ENCODE results near the gene TGOLN2. TPM values are rescaled to one million over a fixed set of nuclear protein-coding genes. Genes with fewer than 3 reads are reported as not detected.
A peak's percentile ranks its signal among the peaks of the same experiment; 100 is the strongest.

Gene TGOLN2
- 106 TPM for total RNA-seq (2013)
- polyA plus RNA-seq (100 to 1,000 TPM in 2 of 3 donors, 10 to 100 TPM in 1; 68.2 to 157 (median 111) TPM), polyA minus RNA-seq (107 and 155 TPM in 2 replicates), total RNA-seq (136 to 359 (median 238) reads per million in 11 experiments)

- TF ChIP-seq, protein P1, sequence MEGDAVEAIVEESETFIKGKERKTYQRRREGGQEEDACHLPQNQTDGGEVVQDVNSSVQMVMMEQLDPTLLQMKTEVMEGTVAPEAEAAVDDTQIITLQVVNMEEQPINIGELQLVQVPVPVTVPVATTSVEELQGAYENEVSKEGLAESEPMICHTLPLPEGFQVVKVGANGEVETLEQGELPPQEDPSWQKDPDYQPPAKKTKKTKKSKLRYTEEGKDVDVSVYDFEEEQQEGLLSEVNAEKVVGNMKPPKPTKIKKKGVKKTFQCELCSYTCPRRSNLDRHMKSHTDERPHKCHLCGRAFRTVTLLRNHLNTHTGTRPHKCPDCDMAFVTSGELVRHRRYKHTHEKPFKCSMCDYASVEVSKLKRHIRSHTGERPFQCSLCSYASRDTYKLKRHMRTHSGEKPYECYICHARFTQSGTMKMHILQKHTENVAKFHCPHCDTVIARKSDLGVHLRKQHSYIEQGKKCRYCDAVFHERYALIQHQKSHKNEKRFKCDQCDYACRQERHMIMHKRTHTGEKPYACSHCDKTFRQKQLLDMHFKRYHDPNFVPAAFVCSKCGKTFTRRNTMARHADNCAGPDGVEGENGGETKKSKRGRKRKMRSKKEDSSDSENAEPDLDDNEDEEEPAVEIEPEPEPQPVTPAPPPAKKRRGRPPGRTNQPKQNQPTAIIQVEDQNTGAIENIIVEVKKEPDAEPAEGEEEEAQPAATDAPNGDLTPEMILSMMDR (IDR thresholded peaks at IDR 0.05): no peak
- Histone ChIP-seq H3K79me2 (ENCODE audit: insufficient read depth, low read length) (peaks cover 58% of the 10 kb centered on the region), H3K4me2 (replicated peaks; ENCODE audit: extremely low read depth, low read length, poor library complexity, severe bottlenecking) (peak within 1 kb of the TSS; percentile 94), H3K4me3 (replicated peaks in 1 of 3; ENCODE audit: low read depth in 2 of 3, low read length in 3 of 3) (peak within 1 kb of the TSS; percentile 52 to 97 (median 72)), H3K36me3 (replicated peaks in 1 of 2; ENCODE audit: control insufficient read depth in 1 of 2, insufficient read depth in 2 of 2, low read length in 2 of 2) (peaks cover 16 to 19% of the 10 kb centered on the region in 2 donors), H2AFZ (ENCODE audit: insufficient read depth, low read depth, low read length, poor library complexity, severe bottlenecking) (peak within 1 kb of the TSS; percentile 88), H3K9me3 (replicated peaks in 1 of 2; ENCODE audit: control insufficient read depth in 1 of 2, insufficient read depth in 1 of 2, low read length in 2 of 2) (no peaks in the 10 kb centered on the region), H3K9ac (ENCODE audit: insufficient read depth, low read length, poor library complexity, severe bottlenecking) (peak within 1 kb of the TSS; percentile 91), H3K4me1 (ENCODE audit: control insufficient read depth in 1 of 2, insufficient read depth in 2 of 2, low read length in 2 of 2) (peaks cover 46 to 53% of the 10 kb centered on the region in 2 donors), H3K27me3 (ENCODE audit: control insufficient read depth in 2 of 2, insufficient read depth in 2 of 2, low read length in 2 of 2) (no peaks in the 10 kb centered on the region), H4K20me1 (ENCODE audit: insufficient read depth, low read length) (peaks cover 35% of the 10 kb centered on the region), H3K27ac (ENCODE audit: low read depth in 1 of 2, low read length in 2 of 2) (peak within 1 kb of the TSS; percentile 98 to 99)
- H3K9me3 Mint-ChIP-seq: no peaks in the 10 kb centered on the region
- peaks cover 21 to 26% of the 10 kb centered on the region in 2 donors for H3K36me3 Mint-ChIP-seq
- intact Hi-C loops (cut with micrococcal nuclease): loop anchor here in 1 of 2 donors (2.0 to 10.0 kb wide), 2 partner anchors 27 to 77 kb away; partner anchors contain the start of genes ELMOD3 and RETSAT
- H3K4me3 Mint-ChIP-seq: peak within 1 kb of the TSS; percentile 98 to 100
- peak within 1 kb of the TSS; percentile 97 to 100 (median 100) for H3K27ac Mint-ChIP-seq
- under 1% methylated on average over 56 of the region's 57 CpGs for WGBS (ENCODE audit: insufficient coverage)
- peaks cover 46% of the 10 kb centered on the region for H3K4me1 Mint-ChIP-seq
- peak; percentile 89 to 92 (median 91) for DNase-seq
- peaks cover 0 to 2% (median 0%) of the 10 kb centered on the region in 3 donors for H3K27me3 Mint-ChIP-seq (ENCODE audit: low read depth in 3 of 3)
Measured at GRCh38 chr2:85327822-85328617, at the start of gene TGOLN2. Gene TGOLN2, minus strand, starts transcription at chr2:85327989. Its CDS starts 27 bp downstream, at chr2:85327962.

DNA sequence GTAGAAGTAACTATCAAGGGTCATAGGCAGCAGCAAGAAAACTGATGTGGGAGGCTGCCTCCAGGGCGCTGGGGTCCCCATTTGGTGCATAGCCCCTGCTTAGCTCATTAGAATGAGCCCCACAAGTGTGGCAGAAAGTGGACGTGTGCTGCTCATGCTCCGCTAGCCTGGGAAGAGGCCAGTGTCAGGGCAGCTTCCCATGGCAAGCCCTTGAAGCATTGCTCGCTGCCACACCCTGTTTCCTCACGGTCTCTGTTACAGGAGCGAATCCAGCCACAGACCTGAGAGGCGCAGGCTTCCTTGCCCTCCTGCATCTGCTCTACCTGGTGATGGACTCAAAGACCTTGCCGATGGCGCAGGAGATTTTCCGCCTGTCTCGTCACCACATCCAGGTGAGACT lies 49.3 kb upstream of the TGOLN2 start:
- H3K27me3 ChIP-seq (ENCODE audit: control insufficient read depth in 2 of 2, insufficient read depth in 2 of 2, low read length in 2 of 2): no peaks in the 10 kb centered on the region
- H3K4me3 Mint-ChIP-seq: no peak overlapping the region
- no peaks in the 10 kb centered on the region for H3K27me3 Mint-ChIP-seq (ENCODE audit: low read depth in 3 of 3)
- no peak overlapping the region for H3K4me2 ChIP-seq (replicated peaks; ENCODE audit: extremely low read depth, low read length, poor library complexity, severe bottlenecking)
- no peak overlapping the region for H2AFZ ChIP-seq (ENCODE audit: insufficient read depth, low read depth, low read length, poor library complexity, severe bottlenecking)
- peaks cover 7 to 10% of the 10 kb centered on the region in 2 donors for H3K9me3 ChIP-seq (replicated peaks in 1 of 2; ENCODE audit: control insufficient read depth in 1 of 2, insufficient read depth in 1 of 2, low read length in 2 of 2)
- no peaks in the 10 kb centered on the region for H3K4me1 ChIP-seq (ENCODE audit: control insufficient read depth in 1 of 2, insufficient read depth in 2 of 2, low read length in 2 of 2)
- H3K4me3 ChIP-seq (replicated peaks in 1 of 3; ENCODE audit: low read depth in 2 of 3, low read length in 3 of 3): no peak overlapping the region
- H3K36me3 Mint-ChIP-seq: peaks cover 58 to 80% of the 10 kb centered on the region in 2 donors
- no peak overlapping the region for H3K9ac ChIP-seq (ENCODE audit: insufficient read depth, low read length, poor library complexity, severe bottlenecking)
- TF ChIP-seq, protein P1 (IDR thresholded peaks at IDR 0.05): no peak
- 98% methylated on average over 11 of the region's 11 CpGs for WGBS (ENCODE audit: insufficient coverage)
- H3K4me1 Mint-ChIP-seq: no peaks in the 10 kb centered on the region
- H4K20me1 ChIP-seq (ENCODE audit: insufficient read depth, low read length): no peaks in the 10 kb centered on the region
- peak overlapping the region in 1 of 7 donors; percentile 32 for H3K27ac Mint-ChIP-seq
- DNase-seq: no peak
- H3K79me2 ChIP-seq (ENCODE audit: insufficient read depth, low read length): no peaks in the 10 kb centered on the region
- H3K27ac ChIP-seq (ENCODE audit: low read depth in 1 of 2, low read length in 2 of 2): no peak overlapping the region
- peaks cover 3 to 18% (median 6%) of the 10 kb centered on the region in 7 donors for H3K9me3 Mint-ChIP-seq
- intact Hi-C loops (cut with micrococcal nuclease): no loop called here
- peaks cover 41 to 78% of the 10 kb centered on the region in 2 donors for H3K36me3 ChIP-seq (replicated peaks in 1 of 2; ENCODE audit: control insufficient read depth in 1 of 2, insufficient read depth in 2 of 2, low read length in 2 of 2)

Measured in CD14-positive monocyte (primary cell).